Liver (tissue), 9 donors: Measurements from ENCODE around the gene SLCO4A1. TPM values are rescaled to one million over a fixed set of nuclear protein-coding genes. Genes with fewer than 3 reads are reported as not detected.

Experiments used
- DNase-seq: peaks from one replicate; pipeline ENCODE4 v3.0.0-alpha.2; 2017; ENCODE audit warnings: low spot score
- H3K27ac ChIP-seq, 2 donors: one replicate each; pipeline ENCODE4 v1.7.0; 2013; ENCODE audit warnings: inconsistent platforms in 2 of 2, low read length in 2 of 2, control low read depth in 1 of 2, low read depth in 1 of 2, mild to moderate bottlenecking in 1 of 2
- H3K27me3 ChIP-seq, 4 donors: one replicate each; pipeline versions ENCODE4 v1.6.1 to v1.7.0; 2013; ENCODE audit warnings: low read length in 3 of 4, inconsistent platforms in 1 of 4, mild to moderate bottlenecking in 1 of 4, moderate library complexity in 1 of 4; ENCODE audit not compliant: control insufficient read depth in 4 of 4, insufficient read depth in 4 of 4
- H3K36me3 ChIP-seq, 4 donors: one replicate each; pipeline versions ENCODE4 v1.6.1 to v1.7.0; 2013; ENCODE audit warnings: low read length in 3 of 4, mild to moderate bottlenecking in 3 of 4, low read depth in 1 of 4, moderate library complexity in 1 of 4; ENCODE audit not compliant: control insufficient read depth in 4 of 4, insufficient read depth in 3 of 4
- H3K4me1 ChIP-seq, 4 donors: one replicate each; pipeline versions ENCODE4 v1.6.1 to v1.7.0; 2013; ENCODE audit warnings: low read length in 3 of 4, mild to moderate bottlenecking in 3 of 4, moderate library complexity in 1 of 4; ENCODE audit not compliant: control insufficient read depth in 4 of 4, insufficient read depth in 4 of 4
- H3K4me3 ChIP-seq, 3 donors: one replicate each; pipeline versions ENCODE4 v1.6.1 to v1.7.0; 2013; ENCODE audit warnings: low read length in 3 of 3, control low read depth in 1 of 3, low read depth in 1 of 3, mild to moderate bottlenecking in 1 of 3
- H3K9ac ChIP-seq, 2 donors: one replicate each; pipeline ENCODE4 v1.7.0; 2013; ENCODE audit warnings: low read length in 2 of 2, mild to moderate bottlenecking in 2 of 2, moderate library complexity in 2 of 2, control low read depth in 1 of 2, low read depth in 1 of 2
- H3K9me3 ChIP-seq, 4 donors: one replicate each; pipeline versions ENCODE4 v1.6.1 to v1.7.0; 2013; ENCODE audit warnings: low read length in 3 of 4; ENCODE audit not compliant: control insufficient read depth in 4 of 4
- EGR1 ChIP-seq, 2 donors: IDR thresholded peaks; 2 replicates each; pipeline ENCODE4 v1.6.1; 2016 to 2018; ENCODE audit warnings: antibody characterized with exemption in 2 of 2, low read depth in 2 of 2
- GABPA ChIP-seq, 2 donors: IDR thresholded peaks in 1 of 2; conservative IDR thresholded peaks in 1 of 2; 2 replicates each; pipeline ENCODE4 v1.6.1; 2016; ENCODE audit warnings: antibody characterized with exemption in 2 of 2, mild to moderate bottlenecking in 1 of 2, moderate library complexity in 1 of 2
- HNF4A ChIP-seq, 2 donors: conservative IDR thresholded peaks; 2 replicates each; pipeline ENCODE4 v1.6.1; 2016; ENCODE audit warnings: antibody characterized with exemption in 2 of 2, mild to moderate bottlenecking in 2 of 2
- HNF4G ChIP-seq: IDR thresholded peaks from 2 replicates; pipeline ENCODE4 v1.6.1; 2016; ENCODE audit warnings: antibody characterized with exemption
- JUND ChIP-seq, 2 donors: IDR thresholded peaks; 2 replicates each; pipeline ENCODE4 v1.6.1; 2016; ENCODE audit warnings: antibody characterized with exemption in 2 of 2
- NR2F2 ChIP-seq: IDR thresholded peaks from 2 replicates; pipeline ENCODE4 v1.6.1; 2016; ENCODE audit warnings: antibody characterized with exemption
- RXRA ChIP-seq, 2 donors: IDR thresholded peaks; 2 replicates each; pipeline ENCODE4 v1.6.1; 2017 to 2018; ENCODE audit warnings: antibody characterized with exemption in 2 of 2, mild to moderate bottlenecking in 1 of 2
- SP1 ChIP-seq: IDR thresholded peaks from 2 replicates; pipeline ENCODE4 v1.6.1; 2018; ENCODE audit warnings: antibody characterized with exemption, mild to moderate bottlenecking
- TAF1 ChIP-seq: conservative IDR thresholded peaks from 2 replicates; pipeline ENCODE4 v1.6.1; 2016; ENCODE audit warnings: antibody characterized with exemption, mild to moderate bottlenecking
- YY1 ChIP-seq: IDR thresholded peaks from 2 replicates; pipeline ENCODE4 v1.6.1; 2016; ENCODE audit warnings: antibody characterized with exemption, mild to moderate bottlenecking
- WGBS: extraction: QIAGEN DNeasy Blood & Tissue Kit; methylation state at CpG from one replicate; pipeline ENCODE4 v1.1.7; 2013; 5-methylcytosine and 5-hydroxymethylcytosine counted together
- polyA plus RNA-seq, 2 donors: library from polyadenylated mRNA; stranded (reverse) in 1 of 2; unstranded in 1 of 2; fragments of 200-250 nt in 1 of 2; fragments of >200 nt in 1 of 2; fragmentation: Nextera tagmentation in 1 of 2; extraction: Ambion mirVana in 1 of 2; gene quantifications; one replicate each; pipeline versions ENCODE4 v1.2.1 to v1.2.3, GENCODE V29; 2013 to 2015
- total RNA-seq, 2 donors: library from RNA; depleted of rRNA; stranded (reverse); fragments of >200 nt; gene quantifications; one replicate each; pipeline ENCODE4 v1.2.3, GENCODE V29; 2014
- TF ChIP-seq, protein P1 (sequence below): IDR thresholded peaks from 2 replicates; pipeline ENCODE4 v1.6.1; 2016; ENCODE audit warnings: antibody characterized with exemption, mild to moderate bottlenecking
- TF ChIP-seq, protein P2 (sequence below): IDR thresholded peaks from 2 replicates; pipeline ENCODE4 v1.6.1; 2016; ENCODE audit warnings: antibody characterized with exemption
- donor health status: healthy.
- donor health status: healthy.
- donor health status: healthy.
- donor health status: healthy.
- donor health status: healthy.

SLCO4A1 gene
- total and polyA plus RNA-seq, 4 donors = 1.3 to 4.3 (median 2.6) TPM

- Histone ChIP-seq H3K27me3 (no peaks in the 10 kb centered on the region), H3K4me3 (no peak overlapping the region), H3K36me3 (no peaks in the 10 kb centered on the region), H3K4me1 (peaks cover 2 to 17% (median 11%) of the 10 kb centered on the region in 4 donors), H3K9ac (no peak overlapping the region), H3K9me3 (no peaks in the 10 kb centered on the region), H3K27ac (no peak overlapping the region)
- no peak for TF ChIP-seq TAF1
- no peak for TF ChIP-seq HNF4G
- TF ChIP-seq RXRA (IDR thresholded peaks at IDR 0.05) = peak; percentile 40 to 76
- TF ChIP-seq, protein P1, sequence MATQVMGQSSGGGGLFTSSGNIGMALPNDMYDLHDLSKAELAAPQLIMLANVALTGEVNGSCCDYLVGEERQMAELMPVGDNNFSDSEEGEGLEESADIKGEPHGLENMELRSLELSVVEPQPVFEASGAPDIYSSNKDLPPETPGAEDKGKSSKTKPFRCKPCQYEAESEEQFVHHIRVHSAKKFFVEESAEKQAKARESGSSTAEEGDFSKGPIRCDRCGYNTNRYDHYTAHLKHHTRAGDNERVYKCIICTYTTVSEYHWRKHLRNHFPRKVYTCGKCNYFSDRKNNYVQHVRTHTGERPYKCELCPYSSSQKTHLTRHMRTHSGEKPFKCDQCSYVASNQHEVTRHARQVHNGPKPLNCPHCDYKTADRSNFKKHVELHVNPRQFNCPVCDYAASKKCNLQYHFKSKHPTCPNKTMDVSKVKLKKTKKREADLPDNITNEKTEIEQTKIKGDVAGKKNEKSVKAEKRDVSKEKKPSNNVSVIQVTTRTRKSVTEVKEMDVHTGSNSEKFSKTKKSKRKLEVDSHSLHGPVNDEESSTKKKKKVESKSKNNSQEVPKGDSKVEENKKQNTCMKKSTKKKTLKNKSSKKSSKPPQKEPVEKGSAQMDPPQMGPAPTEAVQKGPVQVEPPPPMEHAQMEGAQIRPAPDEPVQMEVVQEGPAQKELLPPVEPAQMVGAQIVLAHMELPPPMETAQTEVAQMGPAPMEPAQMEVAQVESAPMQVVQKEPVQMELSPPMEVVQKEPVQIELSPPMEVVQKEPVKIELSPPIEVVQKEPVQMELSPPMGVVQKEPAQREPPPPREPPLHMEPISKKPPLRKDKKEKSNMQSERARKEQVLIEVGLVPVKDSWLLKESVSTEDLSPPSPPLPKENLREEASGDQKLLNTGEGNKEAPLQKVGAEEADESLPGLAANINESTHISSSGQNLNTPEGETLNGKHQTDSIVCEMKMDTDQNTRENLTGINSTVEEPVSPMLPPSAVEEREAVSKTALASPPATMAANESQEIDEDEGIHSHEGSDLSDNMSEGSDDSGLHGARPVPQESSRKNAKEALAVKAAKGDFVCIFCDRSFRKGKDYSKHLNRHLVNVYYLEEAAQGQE = peak; percentile 22
- TF ChIP-seq NR2F2 = peak; percentile 82
- no peak for DNase-seq
- WGBS = 84% methylated on average over 25 of the region's 25 CpGs
Observed at GRCh38 chr20:62647521-62648317, 5.4 kb downstream of the SLCO4A1 start.

- H3K9ac ChIP-seq = no peak overlapping the region
- no peak for DNase-seq
- H3K9me3 ChIP-seq = no peaks in the 10 kb centered on the region
- peaks cover 0 to 17% (median 10%) of the 10 kb centered on the region in 4 donors for H3K4me1 ChIP-seq
- 90% methylated on average over 21 of the region's 21 CpGs for WGBS
- H3K27me3 ChIP-seq = no peaks in the 10 kb centered on the region
- H3K27ac ChIP-seq = no peak overlapping the region
- H3K36me3 ChIP-seq = no peaks in the 10 kb centered on the region
- TF ChIP-seq RXRA (IDR thresholded peaks at IDR 0.05) (no peak), YY1 (no peak), JUND (IDR thresholded peaks at IDR 0.05) (no peak), GABPA (IDR thresholded peaks at IDR 0.05 in 1 of 2, conservative IDR thresholded peaks at IDR 0.05 in 1 of 2) (no peak), EGR1 (IDR thresholded peaks at IDR 0.05; ENCODE audit: low read depth in 2 of 2) (no peak), HNF4A (conservative IDR thresholded peaks at IDR 0.05) (no peak), NR2F2 (no peak)
- TF ChIP-seq, protein P2, sequence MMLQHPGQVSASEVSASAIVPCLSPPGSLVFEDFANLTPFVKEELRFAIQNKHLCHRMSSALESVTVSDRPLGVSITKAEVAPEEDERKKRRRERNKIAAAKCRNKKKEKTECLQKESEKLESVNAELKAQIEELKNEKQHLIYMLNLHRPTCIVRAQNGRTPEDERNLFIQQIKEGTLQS = no peak
- no peak overlapping the region for H3K4me3 ChIP-seq
Observed at GRCh38 chr20:62648318-62648995, 6.2 kb downstream of the SLCO4A1 start.

GRCh38 chr20:62649140-62649539 is 6.8 kb downstream of the SLCO4A1 start:
- Histone ChIP-seq H3K4me3 (no peak overlapping the region), H3K9ac (no peak overlapping the region), H3K4me1 (peaks cover 0 to 17% (median 10%) of the 10 kb centered on the region in 4 donors), H3K9me3 (no peaks in the 10 kb centered on the region), H3K27me3 (no peaks in the 10 kb centered on the region), H3K27ac (no peak overlapping the region), H3K36me3 (no peaks in the 10 kb centered on the region)
- TF ChIP-seq SP1 = no peak
- DNase-seq = no peak
- WGBS = 91% methylated on average over 6 of the region's 6 CpGs
